Muscle of back (tissue), 13 donors: ENCODE results near the gene PFDN6. TPM values are rescaled to one million over a fixed set of nuclear protein-coding genes. Genes with fewer than 3 reads are reported as not detected.
"Not testable (repeated sequence)": the region's sequence is repeated elsewhere in the genome, so short reads cannot be mapped to it uniquely, and the experiment has no call there.

ENCODE experiments used
- DNase-seq, 3 donors: peaks; one replicate each; pipeline versions ENCODE4 v3.0.0 to v3.0.0-alpha.2; 2013
- long read RNA-seq, 9 donors: transcript quantifications; one replicate each; lab custom pipeline, GENCODE V29; 2026
- polyA plus RNA-seq, 10 donors: library from polyadenylated mRNA; unstranded; fragments of 120-200 nt; gene quantifications; one replicate each; pipeline ENCODE4 v1.2.1, GENCODE V29; 2013; ENCODE audit not compliant: insufficient read length in 10 of 10

The PFDN6 gene
- polyA plus RNA-seq = 10 to 100 TPM; 35.1 to 56.0 (median 41.7) TPM
- long read RNA-seq, donor 1, partial matches to known transcripts = 6 of 11 reads
- long read RNA-seq, donor 1, other reads (novel, unspliced or antisense) = 0 of 11 reads
- long read RNA-seq, donor 2, partial matches to known transcripts = 0 of 5 reads
- long read RNA-seq, donor 2, other reads (novel, unspliced or antisense) = 0 of 5 reads
- long read RNA-seq, donor 3 = 0 reads
- long read RNA-seq, donor 4, partial matches to known transcripts = 10 of 16 reads
- long read RNA-seq, donor 4, other reads (novel, unspliced or antisense) = 0 of 16 reads
- long read RNA-seq, donor 5, partial matches to known transcripts = 0 of 7 reads
- long read RNA-seq, donor 5, other reads (novel, unspliced or antisense) = 0 of 7 reads
- long read RNA-seq, donor 6, transcript PFDN6-201 (4 exons, 740 nt) = major isoform, 5 of 14 reads
- long read RNA-seq, donor 6, partial matches to known transcripts = 7 of 14 reads
- long read RNA-seq, donor 6, other reads (novel, unspliced or antisense) = 0 of 14 reads
- long read RNA-seq, donor 7, partial matches to known transcripts = 28 of 32 reads
- long read RNA-seq, donor 7, other reads (novel, unspliced or antisense) = 0 of 32 reads
- long read RNA-seq, donor 8, partial matches to known transcripts = 0 of 9 reads
- long read RNA-seq, donor 8, other reads (novel, unspliced or antisense) = 0 of 9 reads
- long read RNA-seq, donor 9, partial matches to known transcripts = 0 of 2 reads
- long read RNA-seq, donor 9, other reads (novel, unspliced or antisense) = 0 of 2 reads

- peak; percentile 93 to 98 (median 93) for DNase-seq
Observed at GRCh38 chr6:33288921-33289783, at the start of gene PFDN6, which contains the start of gene WDR46. Gene PFDN6 (plus strand): TSS chr6:33289601. CDS start chr6:33289857, 256 bp downstream. Gene WDR46 (minus strand): TSS chr6:33289239. CDS start chr6:33289170, 69 bp downstream.

GRCh38 chr6:33241968-33242367 is 47.4 kb upstream of the PFDN6 start:
- no peak for DNase-seq

GRCh38 chr6:33243476-33243875 is 45.9 kb upstream of the PFDN6 start:
- no peak for DNase-seq

- peak; percentile 85 to 96 (median 92) for DNase-seq
Observed at GRCh38 chr6:33247977-33248642, 41.3 kb upstream of the PFDN6 start.

- peak in 1 of 3 donors; percentile 35 for DNase-seq
Observed at GRCh38 chr6:33248643-33248931, 40.8 kb upstream of the PFDN6 start.

GRCh38 chr6:33248932-33249731 is 40.3 kb upstream of the PFDN6 start:
- DNase-seq = peak; percentile 97 to 99 (median 98)

- peak in 1 of 3 donors; percentile 54 for DNase-seq
Observed at GRCh38 chr6:33249732-33250630, 39.4 kb upstream of the PFDN6 start.

GRCh38 chr6:33250731-33251130 is 38.7 kb upstream of the PFDN6 start:
- DNase-seq = no peak

GRCh38 chr6:33251395-33252012 is 37.9 kb upstream of the PFDN6 start:
- no peak for DNase-seq

GRCh38 chr6:33252759-33253158 is 36.6 kb upstream of the PFDN6 start:
- DNase-seq = peak in 1 of 3 donors; percentile 46

GRCh38 chr6:33254591-33254990 is 34.8 kb upstream of the PFDN6 start:
- DNase-seq = no peak

- no peak for DNase-seq
Observed at GRCh38 chr6:33259032-33259431, 30.4 kb upstream of the PFDN6 start.

- not testable (repeated sequence) for DNase-seq
Observed at GRCh38 chr6:33262490-33262889, 26.9 kb upstream of the PFDN6 start.

GRCh38 chr6:33264015-33264414 is 25.4 kb upstream of the PFDN6 start:
- no peak for DNase-seq

GRCh38 chr6:33271117-33271467 is 18.3 kb upstream of the PFDN6 start:
- DNase-seq = no peak

- DNase-seq = peak; percentile 99
Observed at GRCh38 chr6:33271468-33272274, 17.7 kb upstream of the PFDN6 start, which contains the start of the genes RPS18 and VPS52. Gene RPS18 (plus strand): TSS chr6:33272075. CDS start chr6:33272120, 45 bp downstream. Gene VPS52 (minus strand): TSS chr6:33271876. CDS start chr6:33271675, 201 bp downstream.

- no peak for DNase-seq
Observed at GRCh38 chr6:33272275-33273128, 16.9 kb upstream of the PFDN6 start.
